ENCODE results near the gene LYZL2.

LYZL2 gene

DNA sequence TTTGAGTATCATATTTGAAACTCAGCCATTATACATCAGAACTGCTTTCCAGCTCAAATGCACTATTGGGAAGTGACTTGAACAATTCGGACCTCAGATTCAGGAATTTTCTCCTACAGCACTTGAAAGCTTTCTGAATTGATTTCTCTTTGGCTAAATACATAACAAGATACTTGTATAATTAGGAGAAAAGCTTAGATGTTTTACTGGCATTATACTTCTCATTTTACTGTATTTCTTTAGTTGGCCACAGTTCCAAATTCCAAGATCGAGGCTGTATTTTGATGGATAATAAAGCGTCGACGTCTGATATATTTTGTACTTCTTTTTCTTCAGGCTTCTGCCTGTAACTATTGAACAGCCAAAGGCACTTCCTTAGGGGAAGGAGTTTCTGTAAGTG, 26.7 kb upstream of the LYZL2 start:
- TF ChIP-seq CEBPB (IDR thresholded peaks at IDR 0.05) (no peak), ZBTB7A (IDR thresholded peaks at IDR 0.05; ENCODE audit: low read depth) (no peak), USF1 (IDR thresholded peaks at IDR 0.05) (no peak)
- TF ChIP-seq, protein P1, sequence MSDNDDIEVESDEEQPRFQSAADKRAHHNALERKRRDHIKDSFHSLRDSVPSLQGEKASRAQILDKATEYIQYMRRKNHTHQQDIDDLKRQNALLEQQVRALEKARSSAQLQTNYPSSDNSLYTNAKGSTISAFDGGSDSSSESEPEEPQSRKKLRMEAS (IDR thresholded peaks at IDR 0.05), result no peak

- TF ChIP-seq FOXM1 (IDR thresholded peaks at IDR 0.05; ENCODE audit: borderline replicate concordance, low read depth) (no peak), TEAD4 (IDR thresholded peaks at IDR 0.05) (no peak), NFIC (IDR thresholded peaks at IDR 0.05) (no peak), TCF12 (IDR thresholded peaks at IDR 0.05; ENCODE audit: low read depth) (no peak), REST (IDR thresholded peaks at IDR 0.05; ENCODE audit: low read depth) (no peak), ZBTB7A (IDR thresholded peaks at IDR 0.05; ENCODE audit: low read depth) (no peak), USF1 (IDR thresholded peaks at IDR 0.05) (no peak), EP300 (IDR thresholded peaks at IDR 0.05; ENCODE audit: borderline replicate concordance) (no peak), CREB1 (IDR thresholded peaks at IDR 0.05; ENCODE audit: low read depth) (no peak), TAF1 (IDR thresholded peaks at IDR 0.05; ENCODE audit: low read depth) (no peak), EGR1 (IDR thresholded peaks at IDR 0.05) (no peak), CEBPB (IDR thresholded peaks at IDR 0.05) (no peak), YY1 (IDR thresholded peaks at IDR 0.05; ENCODE audit: low read depth) (no peak), RAD21 (IDR thresholded peaks at IDR 0.05; ENCODE audit: low read depth) (no peak)
These were observed 17.5 kb upstream of the LYZL2 start for GRCh38 chr10:30647089-30647488.

- no peak for TF ChIP-seq CEBPB (IDR thresholded peaks at IDR 0.05)
- no peak for TF ChIP-seq YY1 (IDR thresholded peaks at IDR 0.05; ENCODE audit: low read depth)
- no peak for TF ChIP-seq EGR1 (IDR thresholded peaks at IDR 0.05)
- no peak for TF ChIP-seq TCF12 (IDR thresholded peaks at IDR 0.05; ENCODE audit: low read depth)
- TF ChIP-seq REST (IDR thresholded peaks at IDR 0.05; ENCODE audit: low read depth), result no peak
- TF ChIP-seq FOXM1 (IDR thresholded peaks at IDR 0.05; ENCODE audit: borderline replicate concordance, low read depth), result no peak
- TF ChIP-seq, protein P1 (IDR thresholded peaks at IDR 0.05), result no peak
- no peak for TF ChIP-seq RAD21 (IDR thresholded peaks at IDR 0.05; ENCODE audit: low read depth)
- no peak for TF ChIP-seq USF1 (IDR thresholded peaks at IDR 0.05)
- TF ChIP-seq EP300 (IDR thresholded peaks at IDR 0.05; ENCODE audit: borderline replicate concordance), result no peak
- TF ChIP-seq CREB1 (IDR thresholded peaks at IDR 0.05; ENCODE audit: low read depth), result no peak
These were observed 15.8 kb upstream of the LYZL2 start for GRCh38 chr10:30645340-30645827.

DNA sequence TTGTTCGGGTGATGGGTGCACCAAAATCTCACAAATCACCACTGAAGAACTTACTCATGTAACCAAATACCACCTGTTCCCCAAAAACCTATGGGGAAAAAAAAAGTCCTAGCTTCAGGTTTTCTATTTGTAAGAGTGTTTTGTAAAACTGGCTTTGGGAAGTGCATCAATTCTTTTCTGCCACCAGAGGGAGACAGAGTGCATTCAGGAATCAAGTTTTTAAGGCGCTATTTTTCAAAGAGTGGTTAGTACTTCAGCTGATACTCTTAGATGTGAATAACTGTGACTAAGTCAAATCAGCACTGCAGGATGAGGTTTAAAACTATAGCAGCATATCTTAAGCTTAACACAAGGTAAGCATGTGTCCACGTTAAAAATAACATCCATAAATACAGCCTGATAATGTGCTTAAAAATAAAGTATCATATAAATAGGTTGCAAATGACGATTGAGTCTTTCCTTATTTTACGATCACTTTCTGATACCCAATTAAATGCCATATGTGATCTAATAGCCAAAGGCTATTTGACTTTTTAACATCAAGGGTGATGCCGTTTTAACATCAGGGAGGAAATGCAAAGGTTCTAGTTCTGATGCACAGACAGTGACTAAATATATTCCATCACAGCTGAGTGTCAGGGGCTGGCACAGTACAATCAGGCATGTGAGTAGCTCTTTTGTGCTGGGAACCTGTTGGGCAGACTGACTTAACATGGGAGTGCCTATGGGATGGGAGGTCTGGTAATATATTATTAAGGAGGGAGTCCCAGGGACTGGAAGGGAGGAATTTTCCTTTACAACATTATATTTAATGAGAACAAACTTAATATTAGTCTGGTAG, 10.6 kb upstream of the LYZL2 start:
- TF ChIP-seq USF1 (IDR thresholded peaks at IDR 0.05) (no peak), TCF12 (IDR thresholded peaks at IDR 0.05; ENCODE audit: low read depth) (no peak), RAD21 (IDR thresholded peaks at IDR 0.05; ENCODE audit: low read depth) (peak; percentile 43), YY1 (IDR thresholded peaks at IDR 0.05; ENCODE audit: low read depth) (no peak), CREB1 (IDR thresholded peaks at IDR 0.05; ENCODE audit: low read depth) (no peak)
- TF ChIP-seq, protein P1 (IDR thresholded peaks at IDR 0.05), result no peak
